ENCODE measurements around the gene FXYD6.

The FXYD6 gene

DNA sequence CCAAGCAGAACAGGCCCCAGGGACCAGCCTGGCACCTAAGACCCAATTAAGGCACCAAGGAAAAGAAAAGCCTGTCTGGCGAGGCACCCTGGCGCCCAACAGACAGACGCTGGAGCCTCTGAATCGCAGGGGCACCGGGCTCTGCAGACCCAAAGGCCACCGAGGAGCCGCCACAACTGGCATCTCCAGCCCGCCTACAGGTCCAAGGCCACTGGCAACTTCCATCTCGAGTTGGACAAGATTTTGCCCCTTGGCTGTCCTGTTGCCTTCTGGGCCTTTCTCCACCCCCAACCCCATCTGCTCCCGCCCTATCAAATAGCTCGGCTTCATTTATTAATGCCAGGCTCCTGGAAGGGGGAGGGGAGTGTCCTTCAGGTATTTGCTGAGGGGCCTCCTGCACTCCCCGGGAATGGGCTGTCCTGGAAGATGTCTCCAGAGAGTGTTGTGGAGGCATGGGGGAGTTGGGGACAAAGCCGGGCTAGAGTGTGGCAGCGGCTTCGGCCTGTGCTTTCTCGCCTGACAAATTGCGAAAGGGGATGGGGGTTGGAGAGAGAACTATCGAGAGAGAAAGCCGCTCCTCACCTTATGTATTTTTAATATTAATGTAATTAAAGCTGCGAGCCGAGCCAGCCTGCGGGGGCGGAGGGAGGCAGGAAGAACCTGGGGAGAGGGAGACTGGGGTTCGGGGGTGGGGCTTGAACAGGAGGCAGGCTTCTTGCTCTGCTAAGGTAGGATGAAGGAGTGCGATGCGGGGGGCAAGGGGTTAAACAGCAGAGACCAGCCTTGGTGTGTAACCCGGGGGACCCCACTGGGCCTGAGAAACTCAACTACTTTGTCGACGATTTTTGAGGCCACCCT is 81.5 kb downstream of the FXYD6 start:
- Histone ChIP-seq H3K36me3 (no peaks in the 10 kb centered on the region), H3K4me3 (ENCODE audit: low read depth in 1 of 2, low read length in 1 of 2) (no peak overlapping the region), H3K9me3 (no peaks in the 10 kb centered on the region), H3K27me3 (peaks cover 100% of the 10 kb centered on the region), H3K27ac (no peak overlapping the region), H3K4me1 (ENCODE audit: control insufficient read depth in 1 of 2, insufficient read depth in 1 of 2, low read depth in 1 of 2, low read length in 1 of 2) (no peaks in the 10 kb centered on the region)
- TF ChIP-seq, protein P1, sequence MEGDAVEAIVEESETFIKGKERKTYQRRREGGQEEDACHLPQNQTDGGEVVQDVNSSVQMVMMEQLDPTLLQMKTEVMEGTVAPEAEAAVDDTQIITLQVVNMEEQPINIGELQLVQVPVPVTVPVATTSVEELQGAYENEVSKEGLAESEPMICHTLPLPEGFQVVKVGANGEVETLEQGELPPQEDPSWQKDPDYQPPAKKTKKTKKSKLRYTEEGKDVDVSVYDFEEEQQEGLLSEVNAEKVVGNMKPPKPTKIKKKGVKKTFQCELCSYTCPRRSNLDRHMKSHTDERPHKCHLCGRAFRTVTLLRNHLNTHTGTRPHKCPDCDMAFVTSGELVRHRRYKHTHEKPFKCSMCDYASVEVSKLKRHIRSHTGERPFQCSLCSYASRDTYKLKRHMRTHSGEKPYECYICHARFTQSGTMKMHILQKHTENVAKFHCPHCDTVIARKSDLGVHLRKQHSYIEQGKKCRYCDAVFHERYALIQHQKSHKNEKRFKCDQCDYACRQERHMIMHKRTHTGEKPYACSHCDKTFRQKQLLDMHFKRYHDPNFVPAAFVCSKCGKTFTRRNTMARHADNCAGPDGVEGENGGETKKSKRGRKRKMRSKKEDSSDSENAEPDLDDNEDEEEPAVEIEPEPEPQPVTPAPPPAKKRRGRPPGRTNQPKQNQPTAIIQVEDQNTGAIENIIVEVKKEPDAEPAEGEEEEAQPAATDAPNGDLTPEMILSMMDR (IDR thresholded peaks at IDR 0.05): no peak

DNA sequence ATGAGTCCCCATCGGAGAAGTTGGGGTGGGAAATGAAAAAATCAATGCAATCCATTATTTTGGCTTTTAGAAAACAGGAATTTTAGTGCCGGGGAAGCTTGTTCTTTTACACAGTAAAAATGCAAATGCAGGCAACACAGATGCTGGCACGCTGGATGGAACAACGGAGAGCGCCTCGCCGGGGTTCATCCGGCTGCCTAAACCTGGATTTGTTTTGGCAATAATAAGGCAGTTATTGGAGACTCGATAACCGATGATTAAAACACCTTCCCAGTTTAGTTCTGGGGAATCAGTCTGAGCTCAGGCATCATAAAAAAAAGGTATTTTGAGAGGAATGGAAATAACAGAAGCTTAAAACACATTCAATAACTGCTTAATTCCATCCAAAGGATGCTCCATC is 82.3 kb downstream of the FXYD6 start:
- Histone ChIP-seq H3K4me1 (ENCODE audit: control insufficient read depth in 1 of 2, insufficient read depth in 1 of 2, low read depth in 1 of 2, low read length in 1 of 2) (no peaks in the 10 kb centered on the region), H3K27me3 (peaks cover 98% of the 10 kb centered on the region)

GRCh38 chr11:117793583-117793982 is 82.9 kb downstream of the FXYD6 start:
- peaks cover 98% of the 10 kb centered on the region for H3K27me3 ChIP-seq
- H3K9me3 ChIP-seq: no peaks in the 10 kb centered on the region
- H3K4me3 ChIP-seq (ENCODE audit: low read depth in 1 of 2, low read length in 1 of 2): no peak overlapping the region
- TF ChIP-seq, protein P1 (IDR thresholded peaks at IDR 0.05): no peak
- H3K27ac ChIP-seq: no peak overlapping the region
- H3K4me1 ChIP-seq (ENCODE audit: control insufficient read depth in 1 of 2, insufficient read depth in 1 of 2, low read depth in 1 of 2, low read length in 1 of 2): no peaks in the 10 kb centered on the region
- H3K36me3 ChIP-seq: no peaks in the 10 kb centered on the region

More for the DNA sequence above, 82.3 kb downstream of the FXYD6 start:
- H3K36me3 ChIP-seq: no peaks in the 10 kb centered on the region
- TF ChIP-seq, protein P1 (IDR thresholded peaks at IDR 0.05): no peak
- no peak overlapping the region for H3K4me3 ChIP-seq (ENCODE audit: low read depth in 1 of 2, low read length in 1 of 2)
- H3K27ac ChIP-seq: no peak overlapping the region
- no peaks in the 10 kb centered on the region for H3K9me3 ChIP-seq

- no peaks in the 10 kb centered on the region for H3K9me3 ChIP-seq
- no peaks in the 10 kb centered on the region for H3K4me1 ChIP-seq (ENCODE audit: control insufficient read depth in 1 of 2, insufficient read depth in 1 of 2, low read depth in 1 of 2, low read length in 1 of 2)
- TF ChIP-seq, protein P1 (IDR thresholded peaks at IDR 0.05): no peak
- H3K27me3 ChIP-seq: peaks cover 94% of the 10 kb centered on the region
- no peak overlapping the region for H3K4me3 ChIP-seq (ENCODE audit: low read depth in 1 of 2, low read length in 1 of 2)
- H3K36me3 ChIP-seq: no peaks in the 10 kb centered on the region
- H3K27ac ChIP-seq: no peak overlapping the region
Measured at GRCh38 chr11:117792992-117793391, 83.5 kb downstream of the FXYD6 start.

DNA sequence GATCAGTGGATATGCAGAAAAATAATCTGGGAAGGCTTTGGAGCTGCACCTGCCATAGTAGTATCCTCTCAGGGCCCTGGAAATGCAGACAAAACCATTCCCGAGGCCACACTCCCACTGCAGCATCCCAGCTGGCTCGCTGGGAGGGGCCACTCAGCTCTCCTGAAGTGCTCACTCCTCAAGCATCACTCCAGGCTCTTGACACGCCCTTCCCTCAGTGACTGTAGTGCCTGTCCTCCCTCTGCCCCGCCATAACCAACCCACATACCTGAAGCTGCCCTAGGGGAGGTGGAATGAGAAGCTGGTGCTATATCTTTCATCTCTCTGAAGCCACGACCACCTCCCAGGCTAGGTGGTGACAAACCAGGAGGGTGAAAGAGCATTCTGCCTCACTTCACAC is 84.2 kb downstream of the FXYD6 start:
- TF ChIP-seq, protein P1 (IDR thresholded peaks at IDR 0.05): no peak
- Histone ChIP-seq H3K27ac (no peak overlapping the region), H3K27me3 (peaks cover 86% of the 10 kb centered on the region), H3K9me3 (no peaks in the 10 kb centered on the region), H3K4me1 (ENCODE audit: control insufficient read depth in 1 of 2, insufficient read depth in 1 of 2, low read depth in 1 of 2, low read length in 1 of 2) (no peaks in the 10 kb centered on the region), H3K36me3 (no peaks in the 10 kb centered on the region), H3K4me3 (ENCODE audit: low read depth in 1 of 2, low read length in 1 of 2) (no peak overlapping the region)
